22Rv1 (cell line): ENCODE data around the gene NQO2.

ENCODE experiments used
- ZFX ChIP-seq: fragments of 450-650 bp; IDR thresholded peaks from 2 replicates; pipeline ENCODE4 v1.6.1; 2017; ENCODE audit warnings: antibody characterized with exemption, borderline replicate concordance
- TF ChIP-seq, protein P1 (sequence below): fragments of 450-650 bp; IDR thresholded peaks from 2 replicates; pipeline ENCODE4 v1.5.1; 2017; ENCODE audit warnings: mild to moderate bottlenecking

DNA sequence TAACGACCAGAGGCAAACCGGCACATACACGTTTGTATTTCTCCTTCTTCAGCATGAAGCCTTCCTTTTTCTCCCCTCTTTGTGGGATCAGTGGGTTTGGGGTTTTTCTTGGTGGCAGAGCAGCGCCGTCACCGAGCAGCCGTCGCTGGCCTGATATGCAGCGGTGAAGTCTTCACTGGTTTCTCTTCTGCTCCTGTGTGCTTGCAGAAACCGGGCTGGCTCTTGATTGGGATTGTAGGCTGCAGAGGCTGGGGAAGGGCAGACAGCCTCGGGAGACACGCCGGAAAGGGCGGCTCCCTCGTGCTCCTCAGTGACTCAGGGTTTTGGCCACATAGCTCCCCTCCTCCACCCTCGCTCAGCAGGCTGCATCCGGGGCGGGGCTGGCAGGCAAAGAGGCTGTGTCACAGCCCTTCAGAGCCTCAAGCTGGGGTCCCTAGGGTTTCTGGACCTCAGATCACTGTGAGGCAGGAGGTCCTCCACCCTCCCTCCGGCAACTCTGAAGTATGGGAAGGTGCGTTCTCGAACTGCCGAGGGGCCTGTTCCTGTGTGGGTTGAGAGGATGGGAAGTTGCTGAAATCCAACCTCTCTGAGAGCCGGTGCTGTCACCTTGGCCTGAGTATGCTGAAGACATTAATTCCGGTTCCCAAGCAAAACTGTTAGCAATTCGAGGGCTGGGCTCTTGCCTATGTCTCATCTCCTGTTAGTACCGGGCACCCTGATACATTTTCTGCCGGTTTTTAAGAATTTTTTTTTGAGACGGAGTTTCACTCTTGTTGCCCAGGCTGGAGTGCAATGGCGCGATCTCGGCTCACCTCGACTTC is 24.2 kb downstream of the NQO2 start:
- TF ChIP-seq, protein P1, sequence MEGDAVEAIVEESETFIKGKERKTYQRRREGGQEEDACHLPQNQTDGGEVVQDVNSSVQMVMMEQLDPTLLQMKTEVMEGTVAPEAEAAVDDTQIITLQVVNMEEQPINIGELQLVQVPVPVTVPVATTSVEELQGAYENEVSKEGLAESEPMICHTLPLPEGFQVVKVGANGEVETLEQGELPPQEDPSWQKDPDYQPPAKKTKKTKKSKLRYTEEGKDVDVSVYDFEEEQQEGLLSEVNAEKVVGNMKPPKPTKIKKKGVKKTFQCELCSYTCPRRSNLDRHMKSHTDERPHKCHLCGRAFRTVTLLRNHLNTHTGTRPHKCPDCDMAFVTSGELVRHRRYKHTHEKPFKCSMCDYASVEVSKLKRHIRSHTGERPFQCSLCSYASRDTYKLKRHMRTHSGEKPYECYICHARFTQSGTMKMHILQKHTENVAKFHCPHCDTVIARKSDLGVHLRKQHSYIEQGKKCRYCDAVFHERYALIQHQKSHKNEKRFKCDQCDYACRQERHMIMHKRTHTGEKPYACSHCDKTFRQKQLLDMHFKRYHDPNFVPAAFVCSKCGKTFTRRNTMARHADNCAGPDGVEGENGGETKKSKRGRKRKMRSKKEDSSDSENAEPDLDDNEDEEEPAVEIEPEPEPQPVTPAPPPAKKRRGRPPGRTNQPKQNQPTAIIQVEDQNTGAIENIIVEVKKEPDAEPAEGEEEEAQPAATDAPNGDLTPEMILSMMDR: no peak
- no peak for TF ChIP-seq ZFX
